HCT116 (cell line): ENCODE results near the gene SLC25A21.

Experiments
- CTCF ChIP-seq, 3 experiments: fragments of 200-600 bp in 1 of 3; sonication (generic) in 1 of 3; IDR thresholded peaks in 2 of 3; conservative IDR thresholded peaks in 1 of 3; 2 replicates each; pipeline ENCODE4 v1.5.1; 2012 to 2017; ENCODE audit warnings: low read depth in 2 of 3, low read length in 2 of 3, antibody characterized with exemption in 1 of 3, borderline replicate concordance in 1 of 3, control low read depth in 1 of 3, mild to moderate bottlenecking in 1 of 3, mixed read lengths in 1 of 3, mixed run types in 1 of 3, moderate library complexity in 1 of 3; ENCODE audit not compliant: insufficient read depth in 1 of 3
- FOSL1 ChIP-seq: IDR thresholded peaks from 2 replicates; pipeline ENCODE4 v1.6.1; 2012; ENCODE audit warnings: low read depth
- REST ChIP-seq: IDR thresholded peaks from 2 replicates; pipeline ENCODE4 v1.6.1; 2012; ENCODE audit warnings: low read depth

GRCh38 chr14:36974985-36975384 is 197.4 kb downstream of the SLC25A21 start:
- TF ChIP-seq CTCF (IDR thresholded peaks at IDR 0.05 in 2 of 3, conservative IDR thresholded peaks at IDR 0.05 in 1 of 3; ENCODE audit: borderline replicate concordance in 1 of 3, insufficient read depth in 1 of 3, low read depth in 2 of 3, low read length in 2 of 3) (no peak), FOSL1 (no peak), REST (no peak)
